Hepatocyte (in vitro differentiated cells): ENCODE data around the gene LIN9.
"Not testable (repeated sequence)": the region's sequence is repeated elsewhere in the genome, so short reads cannot be mapped to it uniquely, and the experiment has no call there.

Experiments
- CTCF ChIP-seq: fragments of 200-600 bp; sonication (generic); IDR thresholded peaks from 2 replicates; pipeline ENCODE4 v1.5.1; 2016; ENCODE audit warnings: antibody characterized with exemption, mild to moderate bottlenecking; ENCODE audit not compliant: poor library complexity
- EZH2 ChIP-seq: fragments of 200-600 bp; sonication (generic); IDR thresholded peaks from 2 replicates; pipeline ENCODE4 v1.6.1; 2016; ENCODE audit warnings: antibody characterized with exemption, mild to moderate bottlenecking, borderline replicate concordance
- EZH2phosphoT487 ChIP-seq: fragments of 200-600 bp; sonication (generic); IDR thresholded peaks from one replicate; pipeline ENCODE4 v1.6.1; 2018; ENCODE audit warnings: antibody characterized with exemption, mild to moderate bottlenecking, low read depth, moderate library complexity; ENCODE audit not compliant: unreplicated experiment, severe bottlenecking

- TF ChIP-seq CTCF, EZH2, EZH2phosphoT487: not testable (repeated sequence)
Observed at GRCh38 chr1:226272233-226272902, 36.6 kb downstream of the LIN9 start.
